Stimulated activated CD8-positive, alpha-beta memory T cell treated with anti-CD3 and anti-CD28 coated beads, Interleukin-4, amount 100 ng/mL, for 4 hours (primary cell): ENCODE measurements around the gene AP1S1.
"Not testable (repeated sequence)": the region's sequence is repeated elsewhere in the genome, so short reads cannot be mapped to it uniquely, and the experiment has no call there.

Experiments used
- DNase-seq, 2 donors: peaks; one replicate each; pipeline ENCODE4 v3.0.0-alpha.2; 2020; ENCODE audit warnings: low read depth in 2 of 2, low spot score in 1 of 2

Gene AP1S1

GRCh38 chr7:101153969-101154692 is at the start of gene AP1S1:
AP1S1 (plus strand) TSS chr7:101154476; CDS start chr7:101154515, 39 bp downstream.
- DNase-seq, result peak; percentile 75 to 82

GRCh38 chr7:101104799-101105198 is 49.5 kb upstream of the AP1S1 start:
- no peak for DNase-seq

GRCh38 chr7:101105248-101105647 is 49.0 kb upstream of the AP1S1 start:
- DNase-seq, result not testable (repeated sequence)

- DNase-seq, result no peak
Observed at GRCh38 chr7:101106386-101106785, 47.9 kb upstream of the AP1S1 start.

GRCh38 chr7:101108330-101108857 is 45.9 kb upstream of the AP1S1 start:
- DNase-seq, result no peak

GRCh38 chr7:101108961-101109360 is 45.3 kb upstream of the AP1S1 start:
- DNase-seq, result no peak

GRCh38 chr7:101109368-101109767 is 44.9 kb upstream of the AP1S1 start:
- DNase-seq, result no peak

GRCh38 chr7:101111261-101111660 is 43.0 kb upstream of the AP1S1 start:
- DNase-seq, result no peak

GRCh38 chr7:101112233-101112632 is 42.0 kb upstream of the AP1S1 start:
- no peak for DNase-seq

- DNase-seq, result not testable (repeated sequence)
Observed at GRCh38 chr7:101113140-101113539, 41.1 kb upstream of the AP1S1 start.

GRCh38 chr7:101113836-101114235 is 40.4 kb upstream of the AP1S1 start:
- no peak for DNase-seq

- no peak for DNase-seq
Observed at GRCh38 chr7:101114492-101114891, 39.8 kb upstream of the AP1S1 start.

GRCh38 chr7:101115215-101115614 is 39.1 kb upstream of the AP1S1 start:
- no peak for DNase-seq

- DNase-seq, result no peak
Observed at GRCh38 chr7:101116898-101117297, 37.4 kb upstream of the AP1S1 start.

- DNase-seq, result no peak
Observed at GRCh38 chr7:101118856-101119255, 35.4 kb upstream of the AP1S1 start.

GRCh38 chr7:101119876-101120275 is 34.4 kb upstream of the AP1S1 start:
- no peak for DNase-seq

- DNase-seq, result no peak
Observed at GRCh38 chr7:101120315-101120714, 34.0 kb upstream of the AP1S1 start.

GRCh38 chr7:101121631-101121990 is 32.7 kb upstream of the AP1S1 start:
- not testable (repeated sequence) for DNase-seq

- no peak for DNase-seq
Observed at GRCh38 chr7:101121991-101122932, 32.0 kb upstream of the AP1S1 start.

GRCh38 chr7:101122933-101123702 is 31.2 kb upstream of the AP1S1 start:
- DNase-seq, result no peak

GRCh38 chr7:101123703-101124068 is 30.6 kb upstream of the AP1S1 start:
- no peak for DNase-seq
